WTC11 (cell line): ENCODE results near the gene ZNF22. TPM values are rescaled to one million over a fixed set of nuclear protein-coding genes. Genes with fewer than 3 reads are reported as not detected.

Experiments
- ATAC-seq: fragments of 200-7000 bp; cut with Tn5 transposase; 2 replicates; pipeline ENCODE4 v1.10.0; 2021; ENCODE audit warnings: mild to moderate bottlenecking, moderate library complexity
- CTCF ChIA-PET: fragments of 300-600 bp; sonication (Branson Sonifier 250); formaldehyde crosslinking; loops from one replicate; lab custom pipeline; 2021; ENCODE audit warnings: antibody characterized with exemption; lab: Charles Lee
- POLR2A ChIA-PET: fragments of 350-600 bp; sonication (Branson Sonifier 250); formaldehyde crosslinking; loops from one replicate; lab custom pipeline; 2021; ENCODE audit warnings: antibody characterized with exemption; lab: Charles Lee
- DNase-seq: peaks from one replicate; pipeline ENCODE4 v3.0.0; 2021; ENCODE audit warnings: low spot score
- H3K27ac Mint-ChIP-seq: 2 replicates; pipeline ENCODE4 v1.8.0; 2021; ENCODE audit warnings: mixed read lengths
- H3K27me3 Mint-ChIP-seq: 2 replicates; pipeline ENCODE4 v1.8.0; 2021; ENCODE audit warnings: low read depth, mild to moderate bottlenecking, moderate library complexity, mixed read lengths
- H3K36me3 Mint-ChIP-seq: 2 replicates; pipeline ENCODE4 v1.8.0; 2021; ENCODE audit warnings: mixed read lengths
- H3K4me1 Mint-ChIP-seq: 2 replicates; pipeline ENCODE4 v1.8.0; 2022; ENCODE audit warnings: mixed read lengths
- H3K4me3 Mint-ChIP-seq: 2 replicates; pipeline ENCODE4 v1.8.0; 2021; ENCODE audit warnings: mild to moderate bottlenecking, moderate library complexity, mixed read lengths
- H3K9me3 Mint-ChIP-seq: 2 replicates; pipeline ENCODE4 v1.8.0; 2021; ENCODE audit warnings: mixed read lengths
- ATF3 ChIP-seq: sonication (generic); formaldehyde crosslinking; conservative IDR thresholded peaks from 2 replicates; pipeline ENCODE4 v1.8.1; 2022; ENCODE audit warnings: mild to moderate bottlenecking, missing genetic modification reagents
- ELF4 ChIP-seq: sonication (generic); formaldehyde crosslinking; IDR thresholded peaks from 2 replicates; pipeline ENCODE4 v1.8.1; 2022; ENCODE audit warnings: low read depth, mild to moderate bottlenecking, moderate library complexity, missing genetic modification reagents
- EMX1 ChIP-seq: fragments of 250-450 bp; sonication (Bioruptor Pico); IDR thresholded peaks from 2 replicates; pipeline ENCODE4 v1.8.0; 2021; ENCODE audit warnings: mild to moderate bottlenecking
- GRHL2 ChIP-seq: fragments of 250-450 bp; sonication (Bioruptor Pico); IDR thresholded peaks from 2 replicates; pipeline ENCODE4 v1.8.0; 2022; ENCODE audit warnings: mild to moderate bottlenecking, moderate library complexity; ENCODE audit not compliant: insufficient replicate concordance, severe bottlenecking
- GTF2I ChIP-seq: fragments of 250-450 bp; sonication (Bioruptor Pico); conservative IDR thresholded peaks from 2 replicates; pipeline ENCODE4 v1.4.0; 2021; ENCODE audit warnings: mild to moderate bottlenecking
- HMGA2 ChIP-seq: fragments of 250-450 bp; sonication (Bioruptor Pico); IDR thresholded peaks from 2 replicates; pipeline ENCODE4 v1.4.0; 2021; ENCODE audit warnings: mild to moderate bottlenecking, moderate library complexity
- JAZF1 ChIP-seq: fragments of 250-450 bp; sonication (Bioruptor Pico); IDR thresholded peaks from 2 replicates; pipeline ENCODE4 v1.9.0; 2021; ENCODE audit warnings: moderate library complexity, mild to moderate bottlenecking, inconsistent platforms
- OVOL2 ChIP-seq: fragments of 250-450 bp; sonication (Bioruptor Pico); IDR thresholded peaks from 2 replicates; pipeline ENCODE4 v1.9.0; 2021; ENCODE audit warnings: mild to moderate bottlenecking, borderline replicate concordance
- RELA ChIP-seq: sonication (generic); formaldehyde crosslinking; IDR thresholded peaks from 2 replicates; pipeline ENCODE4 v1.8.1; 2022; ENCODE audit warnings: missing genetic modification reagents, mild to moderate bottlenecking, borderline replicate concordance
- SMAD4 ChIP-seq: sonication (generic); formaldehyde crosslinking; IDR thresholded peaks from 2 replicates; pipeline ENCODE4 v1.8.0; 2022; ENCODE audit warnings: mild to moderate bottlenecking, missing genetic modification reagents
- TEAD1 ChIP-seq: sonication (generic); formaldehyde crosslinking; IDR thresholded peaks from 2 replicates; pipeline ENCODE4 v1.8.0; 2022; ENCODE audit warnings: mild to moderate bottlenecking, missing genetic modification reagents
- TP53 ChIP-seq: sonication (generic); formaldehyde crosslinking; IDR thresholded peaks from 2 replicates; pipeline ENCODE4 v1.8.1; 2023; ENCODE audit warnings: mild to moderate bottlenecking, missing genetic modification reagents
- ZBTB21 ChIP-seq: sonication (generic); formaldehyde crosslinking; IDR thresholded peaks from 2 replicates; pipeline ENCODE4 v1.8.1; 2023; ENCODE audit warnings: mild to moderate bottlenecking, missing genetic modification reagents, borderline replicate concordance
- ZNF423 ChIP-seq: fragments of 250-450 bp; sonication (Bioruptor Pico); IDR thresholded peaks from 2 replicates; pipeline ENCODE4 v2.1.2; 2022; ENCODE audit warnings: mild to moderate bottlenecking, moderate library complexity
- ZNF532 ChIP-seq: fragments of 250-450 bp; sonication (Bioruptor Pico); IDR thresholded peaks from 2 replicates; pipeline ENCODE4 v1.9.0; 2021; ENCODE audit warnings: mild to moderate bottlenecking, borderline replicate concordance
- total RNA-seq: library from RNA; stranded (reverse); gene quantifications from 3 replicates; pipeline ENCODE4 v1.2.3, GENCODE V29; 2021
- TF ChIP-seq, protein P1 (sequence below): fragments of 250-450 bp; sonication (Bioruptor Pico); IDR thresholded peaks from 2 replicates; pipeline ENCODE4 v1.9.0; 2021; ENCODE audit warnings: mild to moderate bottlenecking
- TF ChIP-seq, protein P2 (sequence below): fragments of 250-450 bp; sonication (Bioruptor Pico); IDR thresholded peaks from 2 replicates; pipeline ENCODE4 v1.9.0; 2021; ENCODE audit warnings: mild to moderate bottlenecking
- TF ChIP-seq, protein P3 (sequence below): sonication (generic); formaldehyde crosslinking; IDR thresholded peaks from 2 replicates; pipeline ENCODE4 v1.8.1; 2023; ENCODE audit warnings: mild to moderate bottlenecking, missing genetic modification reagents, moderate library complexity
- TF ChIP-seq, protein P4 (sequence below): sonication (generic); formaldehyde crosslinking; IDR thresholded peaks from 2 replicates; pipeline ENCODE4 v1.8.0; 2022; ENCODE audit warnings: mild to moderate bottlenecking, missing genetic modification reagents
- TF ChIP-seq, protein P5 (sequence below): sonication (generic); formaldehyde crosslinking; IDR thresholded peaks from 2 replicates; pipeline ENCODE4 v1.8.0; 2022; ENCODE audit warnings: mild to moderate bottlenecking, missing genetic modification reagents
- TF ChIP-seq, protein P6 (sequence below): sonication (generic); formaldehyde crosslinking; IDR thresholded peaks from 2 replicates; pipeline ENCODE4 v1.8.1; 2022; ENCODE audit warnings: low read depth, mild to moderate bottlenecking, moderate library complexity, missing genetic modification reagents, borderline replicate concordance

ZNF22 gene
- total RNA-seq, 1 experiment from 2014 or later: 31.0 TPM

- no peak for ATAC-seq
- CTCF ChIA-PET: interaction anchor here (1.5 to 2.8 kb wide), 3 partner anchors 14 to 19 kb away, joined by 9 to 19 read pairs (median 13); no protein-coding TSS in a partner anchor
- H3K4me1 Mint-ChIP-seq: peaks cover 26% of the 10 kb centered on the region
These were observed 49.0 kb upstream of the ZNF22 start for GRCh38 chr10:44951576-44952226.

DNA sequence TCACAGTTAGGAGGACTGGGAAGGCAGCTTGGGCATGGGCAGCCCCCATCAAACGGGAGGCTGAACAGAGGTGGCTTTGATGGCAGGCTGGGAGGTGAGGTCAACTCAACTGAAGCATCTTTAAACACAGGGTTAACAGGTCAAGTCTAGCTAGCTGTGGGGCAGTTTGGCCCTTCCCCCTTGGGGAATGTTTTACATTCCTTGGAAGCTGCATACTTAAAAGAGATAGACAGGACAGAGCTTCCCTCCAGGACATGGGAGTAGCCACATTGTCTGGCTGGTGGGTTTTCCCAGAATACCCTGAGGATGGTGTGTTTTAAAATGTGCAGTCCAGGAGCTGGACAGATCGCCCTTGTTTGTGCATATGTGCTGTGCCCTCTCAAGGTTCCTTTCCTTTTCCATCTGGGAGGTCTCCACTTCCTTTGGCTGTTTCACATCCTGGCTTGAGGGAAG, 47.9 kb upstream of the ZNF22 start:
- CTCF ChIA-PET: interaction anchor here (0.5 to 2.4 kb wide), 8 partner anchors 11 to 1750 kb away, joined by 3 to 13 read pairs (median 5); no protein-coding TSS in a partner anchor
- Mint-ChIP-seq H3K36me3 (peaks cover 9% of the 10 kb centered on the region), H3K27ac (no peak overlapping the region), H3K4me3 (no peak overlapping the region), H3K4me1 (peaks cover 26% of the 10 kb centered on the region), H3K27me3 (no peaks in the 10 kb centered on the region), H3K9me3 (peaks cover 5% of the 10 kb centered on the region; the same call in 1 of the 2 replicates)
- POLR2A ChIA-PET: no interaction called here
- DNase-seq: no peak
- ATAC-seq: peak; percentile 89
- TF ChIP-seq ZNF532: no peak
- no peak for TF ChIP-seq GTF2I (CRISPR knock-in tag)
- TF ChIP-seq ZNF423 (CRISPR knock-in tag): no peak
- TF ChIP-seq TP53: no peak
- TF ChIP-seq GRHL2 (CRISPR knock-in tag): no peak
- TF ChIP-seq, protein P1, sequence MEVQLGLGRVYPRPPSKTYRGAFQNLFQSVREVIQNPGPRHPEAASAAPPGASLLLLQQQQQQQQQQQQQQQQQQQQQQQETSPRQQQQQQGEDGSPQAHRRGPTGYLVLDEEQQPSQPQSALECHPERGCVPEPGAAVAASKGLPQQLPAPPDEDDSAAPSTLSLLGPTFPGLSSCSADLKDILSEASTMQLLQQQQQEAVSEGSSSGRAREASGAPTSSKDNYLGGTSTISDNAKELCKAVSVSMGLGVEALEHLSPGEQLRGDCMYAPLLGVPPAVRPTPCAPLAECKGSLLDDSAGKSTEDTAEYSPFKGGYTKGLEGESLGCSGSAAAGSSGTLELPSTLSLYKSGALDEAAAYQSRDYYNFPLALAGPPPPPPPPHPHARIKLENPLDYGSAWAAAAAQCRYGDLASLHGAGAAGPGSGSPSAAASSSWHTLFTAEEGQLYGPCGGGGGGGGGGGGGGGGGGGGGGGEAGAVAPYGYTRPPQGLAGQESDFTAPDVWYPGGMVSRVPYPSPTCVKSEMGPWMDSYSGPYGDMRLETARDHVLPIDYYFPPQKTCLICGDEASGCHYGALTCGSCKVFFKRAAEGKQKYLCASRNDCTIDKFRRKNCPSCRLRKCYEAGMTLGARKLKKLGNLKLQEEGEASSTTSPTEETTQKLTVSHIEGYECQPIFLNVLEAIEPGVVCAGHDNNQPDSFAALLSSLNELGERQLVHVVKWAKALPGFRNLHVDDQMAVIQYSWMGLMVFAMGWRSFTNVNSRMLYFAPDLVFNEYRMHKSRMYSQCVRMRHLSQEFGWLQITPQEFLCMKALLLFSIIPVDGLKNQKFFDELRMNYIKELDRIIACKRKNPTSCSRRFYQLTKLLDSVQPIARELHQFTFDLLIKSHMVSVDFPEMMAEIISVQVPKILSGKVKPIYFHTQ (CRISPR knock-in tag): no peak
- TF ChIP-seq JAZF1 (CRISPR knock-in tag): no peak
- TF ChIP-seq, protein P2, sequence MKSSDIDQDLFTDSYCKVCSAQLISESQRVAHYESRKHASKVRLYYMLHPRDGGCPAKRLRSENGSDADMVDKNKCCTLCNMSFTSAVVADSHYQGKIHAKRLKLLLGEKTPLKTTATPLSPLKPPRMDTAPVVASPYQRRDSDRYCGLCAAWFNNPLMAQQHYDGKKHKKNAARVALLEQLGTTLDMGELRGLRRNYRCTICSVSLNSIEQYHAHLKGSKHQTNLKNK (CRISPR knock-in tag): no peak
- TF ChIP-seq, protein P3, sequence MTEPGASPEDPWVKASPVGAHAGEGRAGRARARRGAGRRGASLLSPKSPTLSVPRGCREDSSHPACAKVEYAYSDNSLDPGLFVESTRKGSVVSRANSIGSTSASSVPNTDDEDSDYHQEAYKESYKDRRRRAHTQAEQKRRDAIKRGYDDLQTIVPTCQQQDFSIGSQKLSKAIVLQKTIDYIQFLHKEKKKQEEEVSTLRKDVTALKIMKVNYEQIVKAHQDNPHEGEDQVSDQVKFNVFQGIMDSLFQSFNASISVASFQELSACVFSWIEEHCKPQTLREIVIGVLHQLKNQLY: no peak
- TF ChIP-seq, protein P4, sequence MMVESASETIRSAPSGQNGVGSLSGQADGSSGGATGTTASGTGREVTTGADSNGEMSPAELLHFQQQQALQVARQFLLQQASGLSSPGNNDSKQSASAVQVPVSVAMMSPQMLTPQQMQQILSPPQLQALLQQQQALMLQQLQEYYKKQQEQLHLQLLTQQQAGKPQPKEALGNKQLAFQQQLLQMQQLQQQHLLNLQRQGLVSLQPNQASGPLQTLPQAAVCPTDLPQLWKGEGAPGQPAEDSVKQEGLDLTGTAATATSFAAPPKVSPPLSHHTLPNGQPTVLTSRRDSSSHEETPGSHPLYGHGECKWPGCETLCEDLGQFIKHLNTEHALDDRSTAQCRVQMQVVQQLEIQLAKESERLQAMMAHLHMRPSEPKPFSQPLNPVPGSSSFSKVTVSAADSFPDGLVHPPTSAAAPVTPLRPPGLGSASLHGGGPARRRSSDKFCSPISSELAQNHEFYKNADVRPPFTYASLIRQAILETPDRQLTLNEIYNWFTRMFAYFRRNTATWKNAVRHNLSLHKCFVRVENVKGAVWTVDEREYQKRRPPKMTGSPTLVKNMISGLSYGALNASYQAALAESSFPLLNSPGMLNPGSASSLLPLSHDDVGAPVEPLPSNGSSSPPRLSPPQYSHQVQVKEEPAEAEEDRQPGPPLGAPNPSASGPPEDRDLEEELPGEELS: no peak
- TF ChIP-seq, protein P5, sequence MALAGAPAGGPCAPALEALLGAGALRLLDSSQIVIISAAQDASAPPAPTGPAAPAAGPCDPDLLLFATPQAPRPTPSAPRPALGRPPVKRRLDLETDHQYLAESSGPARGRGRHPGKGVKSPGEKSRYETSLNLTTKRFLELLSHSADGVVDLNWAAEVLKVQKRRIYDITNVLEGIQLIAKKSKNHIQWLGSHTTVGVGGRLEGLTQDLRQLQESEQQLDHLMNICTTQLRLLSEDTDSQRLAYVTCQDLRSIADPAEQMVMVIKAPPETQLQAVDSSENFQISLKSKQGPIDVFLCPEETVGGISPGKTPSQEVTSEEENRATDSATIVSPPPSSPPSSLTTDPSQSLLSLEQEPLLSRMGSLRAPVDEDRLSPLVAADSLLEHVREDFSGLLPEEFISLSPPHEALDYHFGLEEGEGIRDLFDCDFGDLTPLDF (CRISPR knock-in tag): no peak

More at GRCh38 chr10:44951576-44952226, 49.0 kb upstream of the ZNF22 start:
- Mint-ChIP-seq H3K36me3 (peaks cover 6% of the 10 kb centered on the region), H3K27ac (no peak overlapping the region), H3K9me3 (peaks cover 1% of the 10 kb centered on the region; the same call in 1 of the 2 replicates), H3K27me3 (no peaks in the 10 kb centered on the region), H3K4me3 (no peak overlapping the region)
- TF ChIP-seq EMX1 (CRISPR knock-in tag) (no peak), ZBTB21 (CRISPR knock-in tag) (no peak), SMAD4 (no peak), TEAD1 (CRISPR knock-in tag) (no peak), ATF3 (CRISPR knock-in tag) (no peak), RELA (CRISPR knock-in tag) (no peak), HMGA2 (CRISPR knock-in tag) (no peak), ELF4 (CRISPR knock-in tag) (no peak), OVOL2 (CRISPR knock-in tag) (no peak)
- TF ChIP-seq, protein P3: no peak
- TF ChIP-seq, protein P6, sequence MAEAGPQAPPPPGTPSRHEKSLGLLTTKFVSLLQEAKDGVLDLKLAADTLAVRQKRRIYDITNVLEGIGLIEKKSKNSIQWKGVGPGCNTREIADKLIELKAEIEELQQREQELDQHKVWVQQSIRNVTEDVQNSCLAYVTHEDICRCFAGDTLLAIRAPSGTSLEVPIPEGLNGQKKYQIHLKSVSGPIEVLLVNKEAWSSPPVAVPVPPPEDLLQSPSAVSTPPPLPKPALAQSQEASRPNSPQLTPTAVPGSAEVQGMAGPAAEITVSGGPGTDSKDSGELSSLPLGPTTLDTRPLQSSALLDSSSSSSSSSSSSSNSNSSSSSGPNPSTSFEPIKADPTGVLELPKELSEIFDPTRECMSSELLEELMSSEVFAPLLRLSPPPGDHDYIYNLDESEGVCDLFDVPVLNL (CRISPR knock-in tag): no peak
- POLR2A ChIA-PET: interaction anchor here (0.6 kb wide), 1 partner anchor 626 kb away, joined by 3 read pairs; no protein-coding TSS in a partner anchor
- DNase-seq: no peak
